B cell (primary cell): ENCODE data around the gene FMO2. TPM values are rescaled to one million over a fixed set of nuclear protein-coding genes. Genes with fewer than 3 reads are reported as not detected.

ENCODE experiments used
- ATAC-seq: fragments of 200-7000 bp; cut with Tn5 transposase; one replicate; pipeline ENCODE4 v1.10.0; 2021; ENCODE audit warnings: low read depth, mild to moderate bottlenecking, moderate number of reproducible peaks, moderate library complexity
- CTCF ChIA-PET: fragments of 350-600 bp; sonication (Branson Sonifier 250); formaldehyde crosslinking; loops from one replicate; lab custom pipeline; 2021; ENCODE audit warnings: antibody characterized with exemption, inconsistent platforms; lab: Charles Lee
- POLR2A ChIA-PET: fragments of 350-600 bp; sonication (Branson Sonifier 250); formaldehyde crosslinking; loops from one replicate; lab custom pipeline; 2021; ENCODE audit warnings: antibody characterized with exemption; lab: Charles Lee
- DNase-seq: peaks from one replicate; pipeline ENCODE4 v3.0.0; 2013
- H2AFZ ChIP-seq: 2 replicates; pipeline ENCODE4 v1.6.1; 2012; ENCODE audit warnings: mild to moderate bottlenecking, low read depth, low read length; ENCODE audit not compliant: insufficient read depth, poor library complexity, severe bottlenecking
- H3K27ac ChIP-seq, 2 donors: 1 replicate in 1 of 2; 2 replicates in 1 of 2; pipeline ENCODE4 v1.5.1; 2012 to 2013; ENCODE audit warnings: low read length in 2 of 2, mild to moderate bottlenecking in 2 of 2, moderate library complexity in 1 of 2
- H3K27me3 ChIP-seq, 4 experiments: fragments of 200-600 bp in 1 of 4; sonication (generic) in 1 of 4; replicated peaks in 1 of 4; 1 replicate in 2 of 4; 2 replicates in 2 of 4; pipeline versions ENCODE4 v1.6.1 to v1.7.0; 2013 to 2016; ENCODE audit warnings: low read length in 3 of 4, mild to moderate bottlenecking in 2 of 4, mixed read lengths in 1 of 4, moderate library complexity in 1 of 4; ENCODE audit not compliant: insufficient read depth in 4 of 4, control insufficient read depth in 3 of 4; ENCODE audit errors: control extremely low read depth in 1 of 4
- H3K36me3 ChIP-seq, 2 experiments: replicated peaks in 1 of 2; 1 replicate in 1 of 2; 2 replicates in 1 of 2; pipeline versions ENCODE4 v1.6.1 to v1.7.1; 2013; ENCODE audit warnings: low read length in 1 of 2; ENCODE audit not compliant: insufficient read depth in 2 of 2, control insufficient read depth in 1 of 2; ENCODE audit errors: control extremely low read depth in 1 of 2, extremely low read depth in 1 of 2
- H3K4me1 ChIP-seq, 2 donors: fragments of 200-600 bp in 1 of 2; sonication (generic) in 1 of 2; 1 replicate in 1 of 2; 2 replicates in 1 of 2; pipeline versions ENCODE4 v1.5.1 to v1.6.1; 2013 to 2017; ENCODE audit warnings: low read length in 2 of 2; ENCODE audit not compliant: control insufficient read depth in 2 of 2, insufficient read depth in 2 of 2
- H3K4me2 ChIP-seq: replicated peaks from 2 replicates; pipeline ENCODE3; 2012; ENCODE audit warnings: mild to moderate bottlenecking, low read depth, low read length; ENCODE audit not compliant: poor library complexity, severe bottlenecking
- H3K4me3 ChIP-seq, 5 experiments: fragments of 200-600 bp in 1 of 5; sonication (generic) in 1 of 5; 1 replicate in 3 of 5; 2 replicates in 2 of 5; pipeline versions ENCODE4 v1.5.1 to v1.7.0; 2011 to 2016; ENCODE audit warnings: low read length in 4 of 5, mild to moderate bottlenecking in 4 of 5, low read depth in 2 of 5, control low read depth in 1 of 5, moderate library complexity in 1 of 5; ENCODE audit not compliant: insufficient read depth in 1 of 5; ENCODE audit errors: control extremely low read depth in 1 of 5, extremely low read depth in 1 of 5
- H3K79me2 ChIP-seq: fragments of 200-600 bp; sonication (generic); one replicate; pipeline ENCODE4 v1.6.0; 2016; ENCODE audit warnings: low read length; ENCODE audit not compliant: control insufficient read depth, insufficient read depth
- H3K9ac ChIP-seq: fragments of 200-600 bp; sonication (generic); 2 replicates; pipeline ENCODE4 v1.6.1; 2017; ENCODE audit warnings: mild to moderate bottlenecking, low read length, moderate library complexity
- H3K9me3 ChIP-seq, 3 donors: one replicate each; pipeline versions ENCODE4 v1.6.1 to v1.7.1; 2013; ENCODE audit warnings: low read length in 2 of 3; ENCODE audit not compliant: control insufficient read depth in 2 of 3, insufficient read depth in 1 of 3; ENCODE audit errors: control extremely low read depth in 1 of 3
- H4K20me1 ChIP-seq: 2 replicates; pipeline ENCODE4 v1.6.0; 2012; ENCODE audit warnings: mild to moderate bottlenecking, low read length; ENCODE audit not compliant: insufficient read depth, control insufficient read depth, poor library complexity, severe bottlenecking
- H3K27ac Mint-ChIP-seq: one replicate; pipeline ENCODE4 v1.8.0; 2021; ENCODE audit warnings: mixed read lengths
- H3K27me3 Mint-ChIP-seq: one replicate; pipeline ENCODE4 v1.8.0; 2021; ENCODE audit warnings: mixed read lengths
- H3K4me1 Mint-ChIP-seq: one replicate; pipeline ENCODE4 v1.8.0; 2021; ENCODE audit warnings: mixed read lengths
- H3K4me3 Mint-ChIP-seq: one replicate; pipeline ENCODE4 v1.8.0; 2021; ENCODE audit warnings: mixed read lengths
- H3K9me3 Mint-ChIP-seq: one replicate; pipeline ENCODE4 v1.8.0; 2022; ENCODE audit warnings: mixed read lengths; ENCODE audit not compliant: insufficient read depth
- CTCF ChIP-seq: fragments of 200-600 bp; IDR thresholded peaks from one replicate; pipeline ENCODE4 v1.8.0; 2022; ENCODE audit warnings: antibody characterized with exemption, mild to moderate bottlenecking
- EZH2 ChIP-seq: IDR thresholded peaks from 2 replicates; pipeline ENCODE4 v1.6.1; 2012; ENCODE audit warnings: borderline replicate concordance, low read depth, mild to moderate bottlenecking, moderate library complexity, low read length; ENCODE audit not compliant: insufficient read depth, poor library complexity, severe bottlenecking
- WGBS: methylation state at CpG from one replicate; pipeline ENCODE4 v1.1.5; 2013; ENCODE audit warnings: missing lambda C conversion rate; ENCODE audit not compliant: insufficient coverage; 5-methylcytosine and 5-hydroxymethylcytosine counted together
- intact Hi-C: fragments of 100-400 bp; cut with micrococcal nuclease; formaldehyde crosslinking; loops from one replicate; pipeline ENCODE4 v1.10.0; 2022
- polyA plus RNA-seq: library from polyadenylated mRNA; depleted of rRNA; stranded (reverse); fragments of >200 nt; gene quantifications from 2 replicates; pipeline ENCODE4 v1.2.3, GENCODE V29; 2012
- total RNA-seq, 2 donors: library from RNA; stranded (reverse); fragments of 120-200 nt in 1 of 2; gene quantifications; 1 replicate in 1 of 2; 2 replicates in 1 of 2; pipeline versions ENCODE4 v1.2.3 to v1.2.4, GENCODE V29; 2013 to 2022

FMO2 gene
- total and polyA plus RNA-seq, 2 donors (not counting 1 experiment from before 2014, with no cell fraction given): not detected

GRCh38 chr1:171179318-171180227 lies 5.5 kb upstream of the FMO2 start:
- Histone ChIP-seq H3K4me1 (no peaks in the 10 kb centered on the region), H3K9me3 (no peaks in the 10 kb centered on the region), H3K79me2 (no peaks in the 10 kb centered on the region), H3K27me3 (no peaks in the 10 kb centered on the region), H3K9ac (no peak overlapping the region), H3K4me3 (no peak overlapping the region), H3K27ac (no peak overlapping the region), H3K36me3 (no peaks in the 10 kb centered on the region), H2AFZ (no peak overlapping the region), H3K4me2 (no peak overlapping the region), H4K20me1 (no peaks in the 10 kb centered on the region)
- DNase-seq: no peak
- Mint-ChIP-seq H3K27ac (no peak overlapping the region), H3K4me3 (no peak overlapping the region), H3K4me1 (no peaks in the 10 kb centered on the region), H3K9me3 (no peaks in the 10 kb centered on the region), H3K27me3 (peaks cover 27% of the 10 kb centered on the region)
- ATAC-seq: no peak
- POLR2A ChIA-PET: no interaction called here
- TF ChIP-seq EZH2 (no peak), CTCF (no peak)
- intact Hi-C loops: no loop called here
- WGBS: no CpG with 5 or more reads among the region's 5 CpGs
- CTCF ChIA-PET: interaction anchor here (0.7 kb wide), 1 partner anchor 134 kb away, joined by 3 read pairs; no protein-coding TSS in a partner anchor

GRCh38 chr1:171180670-171181069 lies 4.4 kb upstream of the FMO2 start:
- no peaks in the 10 kb centered on the region for H3K9me3 Mint-ChIP-seq

More at GRCh38 chr1:171180670-171181069, 4.4 kb upstream of the FMO2 start:
- Histone ChIP-seq H3K27me3 (no peaks in the 10 kb centered on the region), H3K9me3 (no peaks in the 10 kb centered on the region), H4K20me1 (no peaks in the 10 kb centered on the region), H3K36me3 (no peaks in the 10 kb centered on the region), H3K4me3 (no peak overlapping the region), H2AFZ (no peak overlapping the region), H3K79me2 (no peaks in the 10 kb centered on the region), H3K4me1 (no peaks in the 10 kb centered on the region), H3K4me2 (no peak overlapping the region), H3K27ac (no peak overlapping the region), H3K9ac (no peak overlapping the region)
- TF ChIP-seq CTCF (no peak), EZH2 (no peak)
- Mint-ChIP-seq H3K4me1 (no peaks in the 10 kb centered on the region), H3K27me3 (peaks cover 22% of the 10 kb centered on the region), H3K4me3 (no peak overlapping the region), H3K27ac (no peak overlapping the region)
- intact Hi-C loops: no loop called here
- no peak for DNase-seq
- ChIA-PET POLR2A (no interaction called here), CTCF (no interaction called here)
- WGBS: no CpG with 5 or more reads among the region's 2 CpGs
- no peak for ATAC-seq
